Mesendoderm (in vitro differentiated cells): Measurements from ENCODE around the gene SEMA4A.

Source experiments
- DNase-seq: peaks from one replicate; pipeline ENCODE4 v3.0.0; 2013
- H2AK5ac ChIP-seq: 2 replicates; pipeline ENCODE4 v1.6.1; 2013; ENCODE audit warnings: low read length, inconsistent platforms
- H2BK120ac ChIP-seq: 2 replicates; pipeline ENCODE4 v1.6.1; 2013; ENCODE audit warnings: low read depth, mild to moderate bottlenecking, low read length, moderate library complexity, mixed read lengths
- H2BK15ac ChIP-seq: replicated peaks from 2 replicates; pipeline ENCODE4 v1.6.1; 2013; ENCODE audit warnings: low read depth, mild to moderate bottlenecking, moderate library complexity
- H2BK5ac ChIP-seq: 2 replicates; pipeline ENCODE4 v1.6.1; 2013; ENCODE audit warnings: low read length, inconsistent platforms
- H3K18ac ChIP-seq: 2 replicates; pipeline ENCODE4 v1.6.1; 2013; ENCODE audit warnings: mild to moderate bottlenecking, low read length, mixed read lengths
- H3K23ac ChIP-seq: one replicate; pipeline ENCODE4 v1.6.1; 2013; ENCODE audit warnings: low read length
- H3K27ac ChIP-seq: 2 replicates; pipeline ENCODE4 v1.5.1; 2013; ENCODE audit warnings: low read depth, mild to moderate bottlenecking, inconsistent platforms, low read length, moderate library complexity
- H3K27me3 ChIP-seq: 2 replicates; pipeline ENCODE4 v1.6.1; 2013; ENCODE audit warnings: low read length, control low read depth, mild to moderate bottlenecking, inconsistent platforms; ENCODE audit not compliant: insufficient read depth, poor library complexity
- H3K36me3 ChIP-seq: 2 replicates; pipeline ENCODE4 v1.6.1; 2013; ENCODE audit warnings: low read length, inconsistent platforms; ENCODE audit not compliant: control insufficient read depth, insufficient read depth
- H3K4ac ChIP-seq: one replicate; pipeline ENCODE4 v1.6.1; 2013; ENCODE audit warnings: low read depth, mild to moderate bottlenecking, low read length, moderate library complexity
- H3K4me1 ChIP-seq: 2 replicates; pipeline ENCODE4 v1.6.1; 2013; ENCODE audit warnings: low read depth, low read length, inconsistent platforms; ENCODE audit not compliant: control insufficient read depth
- H3K4me2 ChIP-seq: 2 replicates; pipeline ENCODE4 v1.6.1; 2013; ENCODE audit warnings: low read length
- H3K4me3 ChIP-seq: 2 replicates; pipeline ENCODE4 v1.5.1; 2013; ENCODE audit warnings: mild to moderate bottlenecking, low read length
- H3K56ac ChIP-seq: one replicate; pipeline ENCODE4 v1.6.1; 2013; ENCODE audit warnings: low read length
- H3K79me1 ChIP-seq: 2 replicates; pipeline ENCODE4 v1.6.1; 2013; ENCODE audit warnings: low read length, inconsistent platforms
- H3K79me2 ChIP-seq: 2 replicates; pipeline ENCODE4 v1.6.1; 2013; ENCODE audit warnings: mild to moderate bottlenecking, low read length; ENCODE audit not compliant: control insufficient read depth, insufficient read depth
- H3K9ac ChIP-seq: 2 replicates; pipeline ENCODE4 v1.6.1; 2013; ENCODE audit warnings: low read length, inconsistent platforms
- H4K5ac ChIP-seq: one replicate; pipeline ENCODE4 v1.6.1; 2013; ENCODE audit warnings: low read length
- H4K8ac ChIP-seq: one replicate; pipeline ENCODE4 v1.6.1; 2013; ENCODE audit warnings: low read depth, mild to moderate bottlenecking, control low read depth, low read length, moderate library complexity
- WGBS: extraction: QIAGEN DNeasy Blood & Tissue Kit; methylation state at CpG from one replicate; pipeline ENCODE4 v1.1.7; 2013; ENCODE audit warnings: low lambda C conversion rate, missing lambda C conversion rate; ENCODE audit not compliant: insufficient coverage; ENCODE audit errors: extremely low coverage; 5-methylcytosine and 5-hydroxymethylcytosine counted together

SEMA4A gene

GRCh38 chr1:156130578-156130942 lies 22.8 kb upstream of the SEMA4A start:
- no peak overlapping the region for H4K8ac ChIP-seq
- no peak overlapping the region for H3K4ac ChIP-seq
- no peak overlapping the region for H3K27ac ChIP-seq
- H3K4me2 ChIP-seq = no peak overlapping the region
- no peak overlapping the region for H2BK120ac ChIP-seq
- H3K79me1 ChIP-seq = peaks cover 8% of the 10 kb centered on the region
- H3K27me3 ChIP-seq = no peaks in the 10 kb centered on the region
- no peak overlapping the region for H2BK5ac ChIP-seq
- no peak for DNase-seq
- no peak overlapping the region for H4K5ac ChIP-seq
- H3K79me2 ChIP-seq = peaks cover 5% of the 10 kb centered on the region
- H3K4me3 ChIP-seq = no peak overlapping the region
- peaks cover 18% of the 10 kb centered on the region for H3K4me1 ChIP-seq
- no peak overlapping the region for H2BK15ac ChIP-seq
- no CpG with 5 or more reads among the region's 6 CpGs for WGBS
- H2AK5ac ChIP-seq = no peak overlapping the region
- no peaks in the 10 kb centered on the region for H3K36me3 ChIP-seq
- H3K56ac ChIP-seq = no peak overlapping the region
- H3K18ac ChIP-seq = no peak overlapping the region
- no peak overlapping the region for H3K9ac ChIP-seq
- H3K23ac ChIP-seq = no peak overlapping the region

GRCh38 chr1:156134716-156135435 lies 18.5 kb upstream of the SEMA4A start:
- Histone ChIP-seq H3K4ac (no peak overlapping the region), H3K4me1 (peaks cover 3% of the 10 kb centered on the region), H3K27ac (no peak overlapping the region), H3K4me3 (no peak overlapping the region), H3K9ac (no peak overlapping the region), H2BK120ac (no peak overlapping the region), H2AK5ac (no peak overlapping the region), H3K79me2 (no peaks in the 10 kb centered on the region), H3K18ac (no peak overlapping the region), H3K4me2 (no peak overlapping the region), H4K8ac (no peak overlapping the region), H2BK5ac (no peak overlapping the region), H2BK15ac (no peak overlapping the region), H4K5ac (no peak overlapping the region), H3K36me3 (peaks cover 12% of the 10 kb centered on the region), H3K23ac (no peak overlapping the region), H3K27me3 (no peaks in the 10 kb centered on the region), H3K79me1 (peaks cover 2% of the 10 kb centered on the region), H3K56ac (no peak overlapping the region)
- WGBS = no CpG with 5 or more reads among the region's 18 CpGs
- DNase-seq = no peak

GRCh38 chr1:156135930-156136871 lies 17.2 kb upstream of the SEMA4A start:
- Histone ChIP-seq H3K4me2 (no peak overlapping the region), H3K79me1 (no peaks in the 10 kb centered on the region)

GRCh38 chr1:156136970-156137483 lies 16.4 kb upstream of the SEMA4A start:
- no peak overlapping the region for H3K4me3 ChIP-seq
- H3K27me3 ChIP-seq = no peaks in the 10 kb centered on the region
- peaks cover 12% of the 10 kb centered on the region for H3K36me3 ChIP-seq
- H4K5ac ChIP-seq = no peak overlapping the region
- no CpG with 5 or more reads among the region's 12 CpGs for WGBS
- no peak overlapping the region for H3K27ac ChIP-seq
- no peak overlapping the region for H3K23ac ChIP-seq
- no peaks in the 10 kb centered on the region for H3K4me1 ChIP-seq
- no peak overlapping the region for H3K9ac ChIP-seq
- no peak overlapping the region for H4K8ac ChIP-seq
- no peak overlapping the region for H2BK120ac ChIP-seq
- no peak overlapping the region for H3K4me2 ChIP-seq
- no peak overlapping the region for H3K56ac ChIP-seq
- H3K79me2 ChIP-seq = no peaks in the 10 kb centered on the region
- no peak overlapping the region for H2BK15ac ChIP-seq
- no peak overlapping the region for H2BK5ac ChIP-seq
- H3K18ac ChIP-seq = no peak overlapping the region
- H3K79me1 ChIP-seq = no peaks in the 10 kb centered on the region
- H3K4ac ChIP-seq = no peak overlapping the region
- peak; percentile 45 for DNase-seq
- H2AK5ac ChIP-seq = no peak overlapping the region

More at GRCh38 chr1:156135930-156136871, 17.2 kb upstream of the SEMA4A start:
- DNase-seq = no peak
- H3K79me2 ChIP-seq = no peaks in the 10 kb centered on the region
- no peaks in the 10 kb centered on the region for H3K4me1 ChIP-seq
- no peak overlapping the region for H3K23ac ChIP-seq
- H3K18ac ChIP-seq = no peak overlapping the region
- no peak overlapping the region for H3K27ac ChIP-seq
- H3K4ac ChIP-seq = no peak overlapping the region
- H2BK15ac ChIP-seq = no peak overlapping the region
- H2AK5ac ChIP-seq = no peak overlapping the region
- no peak overlapping the region for H2BK120ac ChIP-seq
- H3K4me3 ChIP-seq = no peak overlapping the region
- WGBS = no CpG with 5 or more reads among the region's 34 CpGs
- no peak overlapping the region for H3K56ac ChIP-seq
- no peak overlapping the region for H4K5ac ChIP-seq
- H3K27me3 ChIP-seq = no peaks in the 10 kb centered on the region
- no peak overlapping the region for H2BK5ac ChIP-seq
- no peak overlapping the region for H4K8ac ChIP-seq
- H3K9ac ChIP-seq = no peak overlapping the region
- H3K36me3 ChIP-seq = peaks cover 12% of the 10 kb centered on the region

- Histone ChIP-seq H2BK120ac (no peak overlapping the region), H3K9ac (no peak overlapping the region)
Measured at GRCh38 chr1:156138458-156138867, 14.9 kb upstream of the SEMA4A start.

More at GRCh38 chr1:156138458-156138867, 14.9 kb upstream of the SEMA4A start:
- H2BK15ac ChIP-seq = no peak overlapping the region
- WGBS = no CpG with 5 or more reads among the region's 22 CpGs
- H2BK5ac ChIP-seq = no peak overlapping the region
- no peak for DNase-seq
- H3K27me3 ChIP-seq = no peaks in the 10 kb centered on the region
- H3K36me3 ChIP-seq = peaks cover 12% of the 10 kb centered on the region
- no peaks in the 10 kb centered on the region for H3K4me1 ChIP-seq
- no peak overlapping the region for H4K8ac ChIP-seq
- no peak overlapping the region for H3K4me3 ChIP-seq
- no peak overlapping the region for H3K4me2 ChIP-seq
- H3K23ac ChIP-seq = no peak overlapping the region
- H4K5ac ChIP-seq = no peak overlapping the region
- no peak overlapping the region for H3K18ac ChIP-seq
- H3K56ac ChIP-seq = no peak overlapping the region
- no peaks in the 10 kb centered on the region for H3K79me2 ChIP-seq
- no peak overlapping the region for H3K4ac ChIP-seq
- no peak overlapping the region for H3K27ac ChIP-seq
- no peaks in the 10 kb centered on the region for H3K79me1 ChIP-seq
- no peak overlapping the region for H2AK5ac ChIP-seq
